Kidney glomerular epithelial cell (primary cell): ENCODE data around the gene SETBP1.
"Not testable (repeated sequence)": the region's sequence is repeated elsewhere in the genome, so short reads cannot be mapped to it uniquely, and the experiment has no call there.

Experiments used
- DNase-seq: peaks from one replicate; lab custom pipeline; 2025; lab: John Stamatoyannopoulos, UW

Gene SETBP1

GRCh38 chr18:44704135-44704789 lies 23.6 kb downstream of the SETBP1 start:
- DNase-seq: no peak

GRCh38 chr18:44705075-44705675 lies 24.5 kb downstream of the SETBP1 start:
- no peak for DNase-seq

- no peak for DNase-seq
These were observed 27.9 kb downstream of the SETBP1 start for GRCh38 chr18:44708451-44709083.

GRCh38 chr18:44709307-44710126 lies 28.8 kb downstream of the SETBP1 start:
- DNase-seq: no peak

- DNase-seq: no peak
These were observed 30.2 kb downstream of the SETBP1 start for GRCh38 chr18:44710931-44711330.

GRCh38 chr18:44712025-44712424 lies 31.3 kb downstream of the SETBP1 start:
- no peak for DNase-seq

DNA sequence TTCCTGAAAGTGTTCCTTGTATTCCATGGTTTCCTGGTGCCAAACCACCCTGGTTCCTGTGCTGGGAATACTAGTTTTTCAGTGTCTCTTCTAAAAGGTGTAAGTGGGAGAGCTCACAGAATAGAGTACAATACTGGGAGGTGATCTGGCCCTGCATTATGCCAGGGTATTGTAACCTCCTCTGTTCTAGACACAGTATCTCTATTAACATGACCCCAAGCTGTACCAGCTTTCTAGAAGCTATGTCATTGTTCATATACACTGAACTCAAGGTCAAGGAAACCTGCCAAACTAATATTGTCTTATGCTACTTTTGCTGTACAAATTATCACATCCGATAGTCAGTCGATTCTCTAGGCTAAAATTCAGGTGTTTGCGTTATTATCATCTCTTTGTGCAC lies 32.7 kb downstream of the SETBP1 start:
- DNase-seq: no peak

GRCh38 chr18:44714376-44714775 lies 33.7 kb downstream of the SETBP1 start:
- no peak for DNase-seq

DNA sequence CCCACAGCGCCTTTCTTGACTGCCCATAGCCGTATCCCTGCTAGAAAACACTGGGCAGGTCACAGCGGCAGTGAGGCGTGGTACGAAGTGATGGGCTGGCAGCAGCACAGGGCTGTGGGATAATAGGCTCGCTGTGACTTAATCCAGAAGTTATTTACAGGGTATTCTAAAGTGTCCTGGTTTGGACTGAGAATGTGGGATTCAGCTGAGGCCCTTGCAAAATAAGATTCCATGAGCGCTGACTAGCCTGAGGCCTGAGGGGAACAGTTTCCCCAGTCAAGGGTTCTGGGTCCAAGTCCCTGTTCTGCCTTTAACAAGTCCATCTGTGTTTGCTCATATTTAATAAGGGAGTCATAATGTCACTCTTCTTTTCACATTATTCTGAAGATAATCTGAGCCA lies 34.6 kb downstream of the SETBP1 start:
- peak; percentile 74 for DNase-seq

- DNase-seq: no peak
These were observed 35.2 kb downstream of the SETBP1 start for GRCh38 chr18:44715842-44716241.

DNA sequence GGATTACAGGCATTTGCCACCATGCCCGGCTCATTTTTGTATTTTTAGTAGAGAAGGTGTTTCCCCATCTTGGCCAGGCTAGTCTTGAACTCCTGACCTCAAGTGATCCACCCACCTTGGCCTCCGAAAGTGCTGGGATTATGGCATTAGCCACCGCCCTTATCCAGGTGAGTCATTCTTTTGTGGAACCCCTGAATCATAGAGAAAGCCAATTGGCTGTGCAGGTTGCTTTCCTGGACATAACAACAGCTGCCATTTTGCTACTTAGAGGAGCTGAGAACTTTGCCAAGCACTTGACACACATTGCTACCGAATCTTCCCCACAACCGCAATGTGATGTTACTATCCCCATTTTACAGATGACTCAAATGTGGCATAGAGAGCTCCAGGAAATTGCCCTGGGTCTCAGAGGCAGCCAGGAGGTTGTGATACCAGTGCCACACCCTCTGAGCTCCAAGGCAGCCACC lies 36.0 kb downstream of the SETBP1 start:
- no peak for DNase-seq

DNA sequence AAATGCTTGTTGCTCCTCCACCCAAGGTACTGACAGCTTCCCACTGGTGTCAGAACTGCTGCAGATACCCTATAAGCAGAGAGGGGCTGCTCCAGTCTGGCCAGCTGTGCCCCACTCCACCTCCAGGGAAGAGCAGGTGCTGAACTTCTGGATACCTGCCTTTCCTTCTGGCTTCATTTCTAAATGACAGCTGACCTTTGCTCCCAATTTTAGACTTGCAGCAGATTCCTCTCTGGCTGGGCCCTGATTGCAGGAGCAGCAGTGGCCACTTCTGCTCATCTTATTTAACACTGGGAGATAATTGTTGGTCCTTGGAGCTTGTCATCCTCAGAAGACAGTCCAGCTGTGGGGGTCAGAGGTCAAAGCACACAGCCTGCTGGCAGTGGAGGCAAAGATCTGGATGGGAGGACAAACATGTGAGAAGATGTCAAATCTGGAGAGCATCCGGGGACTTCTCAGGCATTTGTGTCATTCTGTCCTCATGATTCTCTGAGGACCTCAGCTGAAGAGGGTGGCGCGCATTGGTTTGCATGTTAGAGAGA lies 38.9 kb downstream of the SETBP1 start:
- no peak for DNase-seq

DNA sequence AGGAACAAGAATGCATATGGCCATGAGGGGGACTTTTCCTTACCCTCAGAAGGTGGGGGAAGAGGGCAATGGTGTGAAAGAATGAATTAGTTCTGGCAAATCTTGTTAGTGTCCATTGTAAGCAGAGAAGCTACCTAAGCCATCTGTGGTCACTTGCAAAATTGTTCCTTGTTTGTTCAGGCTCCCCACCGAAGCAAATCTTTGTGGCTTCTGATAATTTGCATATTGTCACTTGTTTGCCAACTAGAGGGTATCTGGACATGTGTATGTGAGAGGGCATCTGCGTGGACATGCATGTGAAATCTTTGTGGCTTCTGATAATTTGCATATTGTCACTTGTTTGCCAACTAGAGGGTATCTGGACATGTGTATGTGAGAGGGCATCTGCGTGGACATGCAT lies 41.1 kb downstream of the SETBP1 start:
- DNase-seq: not testable (repeated sequence)

DNA sequence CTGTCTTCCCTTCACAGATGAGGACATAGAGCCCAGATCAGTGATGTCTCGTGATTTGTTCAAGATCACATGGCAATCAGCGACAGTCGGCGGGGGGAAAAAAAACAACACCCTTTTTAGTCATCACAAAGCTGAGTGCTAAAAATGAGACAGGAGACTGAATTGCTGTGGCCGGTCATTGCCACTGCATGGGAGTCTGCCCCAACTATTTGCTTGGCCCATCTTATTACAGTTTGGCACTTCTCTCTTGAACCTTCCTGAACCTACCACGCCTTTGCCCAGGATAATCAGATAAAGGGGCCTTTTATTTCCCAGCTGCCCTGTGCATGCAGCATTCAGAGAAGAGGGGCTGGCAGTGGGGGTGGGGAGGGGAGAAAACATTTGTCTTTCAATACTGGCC lies 42.7 kb downstream of the SETBP1 start:
- DNase-seq: no peak

- DNase-seq: no peak
These were observed 43.6 kb downstream of the SETBP1 start for GRCh38 chr18:44724105-44724778.

GRCh38 chr18:44725300-44726058 lies 44.8 kb downstream of the SETBP1 start:
- peak; percentile 30 for DNase-seq

- DNase-seq: no peak
These were observed 45.4 kb downstream of the SETBP1 start for GRCh38 chr18:44726059-44726421.

- no peak for DNase-seq
These were observed 46.6 kb downstream of the SETBP1 start for GRCh38 chr18:44727291-44727690.

DNA sequence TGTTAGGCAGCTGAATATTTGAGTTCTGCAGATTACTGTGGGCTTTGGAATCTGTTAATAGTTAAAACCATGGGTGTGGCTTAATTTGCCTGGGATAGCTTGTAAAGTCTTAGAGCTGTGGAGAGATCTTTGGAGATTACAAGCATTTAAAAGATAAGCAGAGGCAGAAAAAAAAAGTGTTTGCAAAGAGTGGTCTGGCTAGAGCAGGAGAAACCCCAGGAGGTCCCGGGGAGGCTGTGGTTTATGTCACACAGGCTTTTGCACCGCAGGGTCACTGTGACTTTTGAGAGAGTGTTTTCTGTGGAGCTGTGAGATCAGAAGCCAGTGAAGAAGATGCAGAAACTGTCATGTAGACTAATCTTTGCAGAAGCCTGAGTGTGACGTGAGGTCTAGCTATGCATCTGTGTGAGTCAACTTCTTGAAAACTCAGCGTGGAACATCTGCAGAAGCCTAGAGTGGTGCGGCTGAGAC lies 49.0 kb downstream of the SETBP1 start:
- DNase-seq: no peak

DNA sequence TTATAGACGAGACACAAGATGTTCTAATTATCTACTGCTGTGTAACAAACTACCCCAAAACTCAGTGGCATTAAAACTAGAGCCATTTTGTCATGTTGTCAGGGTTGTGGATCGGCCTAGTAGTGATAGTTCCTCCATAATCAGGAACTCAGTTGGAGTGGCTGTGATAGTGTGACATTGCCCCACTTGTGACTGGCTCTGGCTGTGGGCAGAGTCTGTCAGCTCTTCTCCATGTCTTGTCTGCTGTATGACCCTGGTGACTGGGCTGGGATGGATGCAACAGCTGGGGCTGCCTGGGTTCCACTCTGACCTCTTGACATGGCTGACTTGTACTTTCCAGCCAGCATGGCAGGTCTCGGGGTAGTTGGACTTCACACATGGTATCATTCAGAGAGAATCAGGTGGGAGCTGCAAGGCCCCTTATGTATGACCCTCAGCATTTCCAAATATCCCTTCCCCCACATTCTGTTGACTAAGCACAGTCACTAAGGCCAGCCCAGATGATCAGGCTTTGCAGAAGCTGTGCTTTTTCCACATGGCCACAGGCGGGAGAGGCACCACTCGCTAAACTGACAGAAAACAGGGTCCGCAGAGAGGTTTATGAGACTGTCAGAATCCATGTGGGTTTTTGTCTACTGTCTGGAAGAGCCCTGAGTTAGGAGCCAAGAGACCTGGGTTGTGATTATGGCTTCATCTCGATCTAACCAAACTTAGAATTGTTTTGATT lies 50.3 kb downstream of the SETBP1 start:
- DNase-seq: no peak
